Measurements from ENCODE around the gene HOXD9.

Gene HOXD9

GRCh38 chr2:176170602-176171305 is 48.2 kb downstream of the HOXD9 start:
- H3K4me1 ChIP-seq (ENCODE audit: low read length): no peaks in the 10 kb centered on the region
- no peaks in the 10 kb centered on the region for H3K36me3 ChIP-seq (replicated peaks; ENCODE audit: low read depth, low read length)
- no peaks in the 10 kb centered on the region for H3K9me3 ChIP-seq (ENCODE audit: insufficient read depth, low read length)
- no peak overlapping the region for H3K9ac ChIP-seq (ENCODE audit: low read length)
- H3K4me2 ChIP-seq (ENCODE audit: low read length): no peak overlapping the region
- H2AFZ ChIP-seq (ENCODE audit: low read depth, low read length): no peak overlapping the region
- no peaks in the 10 kb centered on the region for H4K20me1 ChIP-seq (ENCODE audit: insufficient read depth, low read length)
- peaks cover 3% of the 10 kb centered on the region; the same call in 1 of the 2 replicates for H3K27me3 ChIP-seq (ENCODE audit: low read depth, low read length)
- no peaks in the 10 kb centered on the region for H3K79me2 ChIP-seq (ENCODE audit: low read length)
- no peak overlapping the region for H3K4me3 ChIP-seq (ENCODE audit: low read length)
- TF ChIP-seq CTCF (IDR thresholded peaks at IDR 0.05; ENCODE audit: low read depth, low read length): no peak
- TF ChIP-seq EZH2phosphoT487 (IDR thresholded peaks at IDR 0.05; ENCODE audit: low read depth): no peak
- H3K27ac ChIP-seq (ENCODE audit: low read length): no peak overlapping the region

- TF ChIP-seq EZH2phosphoT487 (IDR thresholded peaks at IDR 0.05; ENCODE audit: low read depth) (no peak), CTCF (IDR thresholded peaks at IDR 0.05; ENCODE audit: low read depth, low read length) (no peak)
- Histone ChIP-seq H3K9ac (ENCODE audit: low read length) (no peak overlapping the region), H3K36me3 (replicated peaks; ENCODE audit: low read depth, low read length) (no peaks in the 10 kb centered on the region), H3K27me3 (ENCODE audit: low read depth, low read length) (peaks cover 3% of the 10 kb centered on the region; the same call in 1 of the 2 replicates), H3K4me3 (ENCODE audit: low read length) (no peak overlapping the region), H2AFZ (ENCODE audit: low read depth, low read length) (no peak overlapping the region), H3K79me2 (ENCODE audit: low read length) (no peaks in the 10 kb centered on the region), H3K27ac (ENCODE audit: low read length) (no peak overlapping the region), H3K4me2 (ENCODE audit: low read length) (no peak overlapping the region), H3K4me1 (ENCODE audit: low read length) (no peaks in the 10 kb centered on the region), H3K9me3 (ENCODE audit: insufficient read depth, low read length) (no peaks in the 10 kb centered on the region), H4K20me1 (ENCODE audit: insufficient read depth, low read length) (no peaks in the 10 kb centered on the region)
Measured at GRCh38 chr2:176171351-176172006, 49.0 kb downstream of the HOXD9 start.

GRCh38 chr2:176172007-176172894 is 49.7 kb downstream of the HOXD9 start:
- Histone ChIP-seq H2AFZ (ENCODE audit: low read depth, low read length) (no peak overlapping the region), H3K36me3 (replicated peaks; ENCODE audit: low read depth, low read length) (no peaks in the 10 kb centered on the region), H3K9ac (ENCODE audit: low read length) (no peak overlapping the region), H3K9me3 (ENCODE audit: insufficient read depth, low read length) (no peaks in the 10 kb centered on the region), H3K4me1 (ENCODE audit: low read length) (no peaks in the 10 kb centered on the region), H4K20me1 (ENCODE audit: insufficient read depth, low read length) (no peaks in the 10 kb centered on the region), H3K27ac (ENCODE audit: low read length) (no peak overlapping the region), H3K79me2 (ENCODE audit: low read length) (no peaks in the 10 kb centered on the region), H3K27me3 (ENCODE audit: low read depth, low read length) (no peaks in the 10 kb centered on the region), H3K4me2 (ENCODE audit: low read length) (no peak overlapping the region), H3K4me3 (ENCODE audit: low read length) (no peak overlapping the region)
- TF ChIP-seq CTCF (IDR thresholded peaks at IDR 0.05; ENCODE audit: low read depth, low read length): no peak
- TF ChIP-seq EZH2phosphoT487 (IDR thresholded peaks at IDR 0.05; ENCODE audit: low read depth): no peak
